ENCODE results near the gene PRICKLE2. TPM values are rescaled to one million over a fixed set of nuclear protein-coding genes. Genes with fewer than 3 reads are reported as not detected.
A peak's percentile ranks its signal among the peaks of the same experiment; 100 is the strongest.

The PRICKLE2 gene
- total RNA-seq, 1 donor from 2014 or later = 5.3 TPM

DNA sequence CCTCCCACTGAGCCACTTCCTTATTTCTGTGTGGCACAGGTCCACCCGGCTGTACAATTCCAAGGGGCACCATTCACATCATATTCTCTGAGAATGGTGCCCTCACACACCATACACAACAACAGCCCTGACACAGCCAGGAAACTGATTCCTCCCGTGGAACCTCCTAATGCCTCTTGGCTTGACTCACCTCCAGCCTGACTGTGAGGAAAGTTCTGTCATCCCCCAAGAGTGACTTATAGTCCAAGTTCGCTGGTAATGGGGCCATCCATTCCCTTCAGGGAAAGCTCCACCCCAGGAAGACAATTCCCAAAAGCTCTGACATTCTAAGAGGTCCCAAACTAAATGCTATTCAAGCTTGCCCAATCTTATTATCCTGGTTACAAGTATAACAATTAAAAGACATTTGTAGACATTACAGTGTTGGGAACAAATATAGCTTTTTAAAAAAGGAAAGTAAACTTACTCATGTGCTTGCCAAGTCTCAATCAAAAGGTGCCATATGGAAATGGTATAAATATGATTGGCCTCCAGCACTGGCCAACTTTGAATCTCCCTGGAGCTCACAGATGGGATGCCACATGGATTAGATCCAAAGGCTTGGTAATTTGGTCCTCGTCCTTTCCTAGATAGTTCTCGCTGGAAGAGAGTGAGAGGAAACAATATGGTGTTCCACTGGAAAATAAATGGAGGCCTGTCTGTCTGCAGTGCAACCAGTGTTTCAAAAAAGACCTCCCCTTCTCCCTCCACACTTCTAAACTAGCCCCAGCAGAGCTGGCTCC, 145.7 kb downstream of the PRICKLE2 start:
- TF ChIP-seq, protein P1, sequence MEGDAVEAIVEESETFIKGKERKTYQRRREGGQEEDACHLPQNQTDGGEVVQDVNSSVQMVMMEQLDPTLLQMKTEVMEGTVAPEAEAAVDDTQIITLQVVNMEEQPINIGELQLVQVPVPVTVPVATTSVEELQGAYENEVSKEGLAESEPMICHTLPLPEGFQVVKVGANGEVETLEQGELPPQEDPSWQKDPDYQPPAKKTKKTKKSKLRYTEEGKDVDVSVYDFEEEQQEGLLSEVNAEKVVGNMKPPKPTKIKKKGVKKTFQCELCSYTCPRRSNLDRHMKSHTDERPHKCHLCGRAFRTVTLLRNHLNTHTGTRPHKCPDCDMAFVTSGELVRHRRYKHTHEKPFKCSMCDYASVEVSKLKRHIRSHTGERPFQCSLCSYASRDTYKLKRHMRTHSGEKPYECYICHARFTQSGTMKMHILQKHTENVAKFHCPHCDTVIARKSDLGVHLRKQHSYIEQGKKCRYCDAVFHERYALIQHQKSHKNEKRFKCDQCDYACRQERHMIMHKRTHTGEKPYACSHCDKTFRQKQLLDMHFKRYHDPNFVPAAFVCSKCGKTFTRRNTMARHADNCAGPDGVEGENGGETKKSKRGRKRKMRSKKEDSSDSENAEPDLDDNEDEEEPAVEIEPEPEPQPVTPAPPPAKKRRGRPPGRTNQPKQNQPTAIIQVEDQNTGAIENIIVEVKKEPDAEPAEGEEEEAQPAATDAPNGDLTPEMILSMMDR (IDR thresholded peaks at IDR 0.05; ENCODE audit: unreplicated experiment) = no peak
- DNase-seq (ENCODE audit: low spot score) = no peak
- no peaks in the 10 kb centered on the region for H3K4me1 Mint-ChIP-seq (ENCODE audit: unreplicated experiment)
- no peaks in the 10 kb centered on the region for H3K36me3 Mint-ChIP-seq (ENCODE audit: low read depth, unreplicated experiment)
- H3K27me3 Mint-ChIP-seq (ENCODE audit: unreplicated experiment) = peaks cover 2% of the 10 kb centered on the region
- H3K4me3 Mint-ChIP-seq (ENCODE audit: unreplicated experiment) = no peak overlapping the region
- H3K27ac Mint-ChIP-seq (ENCODE audit: unreplicated experiment) = no peak overlapping the region
- H3K9me3 Mint-ChIP-seq (ENCODE audit: unreplicated experiment) = no peaks in the 10 kb centered on the region

DNA sequence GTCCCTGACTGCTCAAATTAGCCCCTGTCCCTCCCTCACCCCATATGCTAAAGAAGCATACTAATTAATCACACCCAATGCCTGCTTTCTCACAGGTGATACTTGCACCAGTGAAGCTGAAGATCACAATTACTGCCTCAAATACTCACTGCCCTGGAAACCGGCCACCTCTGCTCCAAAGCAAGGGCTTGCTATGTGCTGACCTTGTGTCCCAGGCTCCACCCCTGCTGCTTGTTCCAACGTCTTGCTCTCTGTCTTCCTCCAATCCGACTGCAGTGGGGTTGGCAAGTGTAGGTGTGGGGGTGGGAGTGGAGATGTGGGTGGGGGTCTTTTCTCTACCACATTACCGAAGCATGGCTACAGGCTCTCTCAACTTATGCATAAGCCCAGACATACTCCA, 146.3 kb downstream of the PRICKLE2 start:
- peaks cover 6% of the 10 kb centered on the region for H3K4me1 Mint-ChIP-seq (ENCODE audit: unreplicated experiment)
- no peaks in the 10 kb centered on the region for H3K36me3 Mint-ChIP-seq (ENCODE audit: low read depth, unreplicated experiment)
- TF ChIP-seq, protein P1 (IDR thresholded peaks at IDR 0.05; ENCODE audit: unreplicated experiment) = no peak
- peaks cover 2% of the 10 kb centered on the region for H3K27me3 Mint-ChIP-seq (ENCODE audit: unreplicated experiment)
- no peaks in the 10 kb centered on the region for H3K9me3 Mint-ChIP-seq (ENCODE audit: unreplicated experiment)
- no peak overlapping the region for H3K27ac Mint-ChIP-seq (ENCODE audit: unreplicated experiment)
- no peak overlapping the region for H3K4me3 Mint-ChIP-seq (ENCODE audit: unreplicated experiment)
- no peak for DNase-seq (ENCODE audit: low spot score)

DNA sequence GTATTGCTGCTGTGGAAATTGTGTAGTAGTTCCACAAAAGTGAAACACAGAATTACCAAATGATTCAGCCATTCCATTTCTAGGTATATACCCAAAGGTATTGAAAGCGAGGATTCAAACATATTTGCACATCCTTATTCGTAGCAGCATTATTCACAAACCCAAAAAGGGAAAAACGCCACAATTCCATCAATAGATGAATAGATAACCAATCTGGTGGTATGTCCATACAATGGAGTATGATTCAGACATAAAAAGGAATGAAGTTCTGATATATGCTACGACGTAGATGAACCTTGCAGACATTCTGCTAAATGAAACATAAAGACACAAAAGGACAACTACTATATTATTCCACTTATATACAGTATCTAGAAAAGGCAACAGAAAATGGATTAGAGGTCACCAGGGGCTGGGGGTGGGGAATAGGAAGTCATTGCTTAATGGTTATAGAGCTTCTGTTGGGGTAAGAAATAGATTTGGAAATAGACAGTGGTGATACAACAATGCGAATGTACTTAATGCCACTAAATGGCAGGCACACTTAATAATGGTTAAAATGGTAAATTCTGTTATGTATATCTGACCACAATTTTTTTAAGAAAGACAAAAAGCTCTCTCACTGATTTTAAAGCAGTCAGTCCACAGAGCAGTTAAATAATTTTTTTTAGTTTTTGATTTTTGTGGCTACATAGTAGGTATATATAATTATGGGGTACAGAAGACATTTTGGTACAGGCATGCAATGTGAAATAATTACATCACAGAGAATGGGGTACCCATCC, 150.2 kb downstream of the PRICKLE2 start:
- TF ChIP-seq, protein P1 (IDR thresholded peaks at IDR 0.05; ENCODE audit: unreplicated experiment) = peak; percentile 24
- Mint-ChIP-seq H3K4me1 (ENCODE audit: unreplicated experiment) (peaks cover 7% of the 10 kb centered on the region), H3K36me3 (ENCODE audit: low read depth, unreplicated experiment) (no peaks in the 10 kb centered on the region), H3K27ac (ENCODE audit: unreplicated experiment) (no peak overlapping the region), H3K27me3 (ENCODE audit: unreplicated experiment) (no peaks in the 10 kb centered on the region), H3K4me3 (ENCODE audit: unreplicated experiment) (no peak overlapping the region), H3K9me3 (ENCODE audit: unreplicated experiment) (no peaks in the 10 kb centered on the region)
- no peak for DNase-seq (ENCODE audit: low spot score)

DNA sequence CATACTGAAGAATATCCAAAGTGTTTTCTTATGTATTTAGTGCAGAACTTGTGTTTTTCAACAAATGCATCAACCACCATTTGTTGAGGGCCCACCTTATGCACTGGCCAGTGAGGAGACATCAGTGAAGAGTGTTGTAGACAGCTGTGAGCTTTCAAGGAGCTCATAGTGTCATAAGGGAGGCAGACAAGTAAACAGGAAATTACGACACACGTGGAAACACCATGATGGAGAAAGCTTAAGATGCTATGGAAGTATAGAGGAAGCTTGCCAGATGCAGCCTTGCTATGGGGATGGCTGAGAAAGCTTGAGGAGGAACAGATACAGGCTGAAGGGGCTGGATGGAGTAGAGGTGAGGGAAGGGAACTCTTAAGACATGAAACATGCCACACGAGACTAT, 151.2 kb downstream of the PRICKLE2 start:
- TF ChIP-seq, protein P1 (IDR thresholded peaks at IDR 0.05; ENCODE audit: unreplicated experiment) = no peak
- Mint-ChIP-seq H3K36me3 (ENCODE audit: low read depth, unreplicated experiment) (no peaks in the 10 kb centered on the region), H3K27ac (ENCODE audit: unreplicated experiment) (no peak overlapping the region), H3K27me3 (ENCODE audit: unreplicated experiment) (no peaks in the 10 kb centered on the region), H3K9me3 (ENCODE audit: unreplicated experiment) (no peaks in the 10 kb centered on the region), H3K4me1 (ENCODE audit: unreplicated experiment) (peaks cover 7% of the 10 kb centered on the region), H3K4me3 (ENCODE audit: unreplicated experiment) (no peak overlapping the region)
- no peak for DNase-seq (ENCODE audit: low spot score)
